Neural progenitor cell (in vitro differentiated cells): ENCODE measurements around the gene SDK2. TPM values are rescaled to one million over a fixed set of nuclear protein-coding genes. Genes with fewer than 3 reads are reported as not detected.

Experiments used
- DNase-seq: peaks from one replicate; pipeline ENCODE4 v3.0.0-alpha.2; 2016; ENCODE audit warnings: low spot score
- H2AFZ ChIP-seq: fragments of 200-600 bp; sonication (generic); replicated peaks from 2 replicates; pipeline ENCODE4 v1.6.1; 2016; ENCODE audit warnings: antibody characterized with exemption
- H3F3A ChIP-seq: fragments of 200-600 bp; sonication (generic); 2 replicates; pipeline ENCODE4 v1.6.1; 2016; ENCODE audit warnings: antibody characterized with exemption, low read depth
- H3K27ac ChIP-seq: fragments of 200-600 bp; sonication (generic); 2 replicates; pipeline ENCODE4 v1.5.1; 2016; ENCODE audit warnings: mild to moderate bottlenecking
- H3K27me3 ChIP-seq: fragments of 200-600 bp; sonication (generic); 2 replicates; pipeline ENCODE4 v1.6.1; 2016; ENCODE audit warnings: mild to moderate bottlenecking, moderate library complexity
- H3K36me3 ChIP-seq: fragments of 200-600 bp; sonication (generic); 2 replicates; pipeline ENCODE4 v1.5.1; 2016
- H3K4me1 ChIP-seq: fragments of 200-600 bp; sonication (generic); 2 replicates; pipeline ENCODE4 v1.6.1; 2016; ENCODE audit warnings: mixed run types
- H3K4me2 ChIP-seq: fragments of 200-600 bp; sonication (generic); 2 replicates; pipeline ENCODE4 v1.6.1; 2016
- H3K4me3 ChIP-seq: fragments of 200-600 bp; sonication (generic); 2 replicates; pipeline ENCODE4 v1.5.1; 2016
- H3K79me2 ChIP-seq: fragments of 200-600 bp; sonication (generic); 2 replicates; pipeline ENCODE4 v1.6.1; 2016; ENCODE audit warnings: low read depth
- H3K9ac ChIP-seq: fragments of 200-600 bp; sonication (generic); 2 replicates; pipeline ENCODE4 v1.6.1; 2016
- H3K9me3 ChIP-seq: fragments of 200-600 bp; sonication (generic); 2 replicates; pipeline ENCODE4 v1.5.1; 2016; ENCODE audit warnings: low read depth
- H4K20me1 ChIP-seq: fragments of 200-600 bp; sonication (generic); 2 replicates; pipeline ENCODE4 v1.6.1; 2016; ENCODE audit warnings: low read depth
- H3K27ac Mint-ChIP-seq: 3 replicates; pipeline ENCODE4 v1.8.0; 2021; ENCODE audit warnings: mixed read lengths
- H3K27me3 Mint-ChIP-seq: 2 replicates; pipeline ENCODE4 v1.8.0; 2022; ENCODE audit warnings: low read depth, mild to moderate bottlenecking, inconsistent platforms, moderate library complexity, mixed read lengths; ENCODE audit not compliant: insufficient read depth
- H3K36me3 Mint-ChIP-seq: 3 replicates; pipeline ENCODE4 v1.8.0; 2021; ENCODE audit warnings: mixed read lengths
- H3K4me1 Mint-ChIP-seq: 3 replicates; pipeline ENCODE4 v1.8.0; 2021; ENCODE audit warnings: mixed read lengths
- H3K4me3 Mint-ChIP-seq: 3 replicates; pipeline ENCODE4 v1.8.0; 2021; ENCODE audit warnings: mild to moderate bottlenecking, moderate library complexity, mixed read lengths
- H3K9me3 Mint-ChIP-seq: 3 replicates; pipeline ENCODE4 v1.8.0; 2020; ENCODE audit warnings: mixed read lengths
- CTCF ChIP-seq: fragments of 200-600 bp; sonication (generic); IDR thresholded peaks from 2 replicates; pipeline ENCODE4 v1.5.1; 2017; ENCODE audit warnings: antibody characterized with exemption, mild to moderate bottlenecking
- EZH2 ChIP-seq: fragments of 200-600 bp; sonication (generic); IDR thresholded peaks from 2 replicates; pipeline ENCODE4 v1.6.1; 2017; ENCODE audit warnings: antibody characterized with exemption, mild to moderate bottlenecking, moderate library complexity
- EZH2phosphoT487 ChIP-seq: fragments of 200-600 bp; sonication (generic); IDR thresholded peaks from 2 replicates; pipeline ENCODE4 v1.6.1; 2017; ENCODE audit warnings: antibody characterized with exemption
- total RNA-seq: library from RNA; depleted of rRNA; stranded (reverse); fragments of >200 nt; gene quantifications from 2 replicates; pipeline ENCODE4 v1.2.3, GENCODE V29; 2015; ENCODE audit warnings: low replicate concordance

The SDK2 gene
- total RNA-seq, 1 donor from 2014 or later, result 15.3 TPM

- H2AFZ ChIP-seq, result no peak overlapping the region
- H3K36me3 ChIP-seq, result no peaks in the 10 kb centered on the region
- peaks cover 99% of the 10 kb centered on the region for H4K20me1 ChIP-seq
- no peaks in the 10 kb centered on the region for H3K27me3 ChIP-seq
- H3K27ac ChIP-seq, result no peak overlapping the region
- Mint-ChIP-seq H3K27ac (peak overlapping the region; percentile 80), H3K27me3 (peaks cover 13% of the 10 kb centered on the region), H3K9me3 (no peaks in the 10 kb centered on the region), H3K4me1 (peaks cover 77% of the 10 kb centered on the region), H3K4me3 (peak overlapping the region; percentile 42), H3K36me3 (peaks cover 2% of the 10 kb centered on the region)
- TF ChIP-seq CTCF (no peak), EZH2phosphoT487 (no peak), EZH2 (no peak)
- H3K4me1 ChIP-seq, result peaks cover 65% of the 10 kb centered on the region
- DNase-seq, result no peak
- no peak overlapping the region for H3K9ac ChIP-seq
- no peaks in the 10 kb centered on the region for H3K9me3 ChIP-seq
- peaks cover 25% of the 10 kb centered on the region for H3F3A ChIP-seq
- H3K79me2 ChIP-seq, result peaks cover 41% of the 10 kb centered on the region
- peak overlapping the region; percentile 51 for H3K4me2 ChIP-seq
- no peak overlapping the region for H3K4me3 ChIP-seq
Measured at GRCh38 chr17:73534209-73534909, 109.9 kb downstream of the SDK2 start.

GRCh38 chr17:73533781-73534180, 110.5 kb downstream of the SDK2 start:
- H3K27ac ChIP-seq, result no peak overlapping the region
- Mint-ChIP-seq H3K4me3 (peak overlapping the region; percentile 42), H3K4me1 (peaks cover 71% of the 10 kb centered on the region), H3K27me3 (peaks cover 13% of the 10 kb centered on the region), H3K9me3 (no peaks in the 10 kb centered on the region), H3K36me3 (peaks cover 4% of the 10 kb centered on the region), H3K27ac (peak overlapping the region; percentile 80)
- no peak overlapping the region for H2AFZ ChIP-seq
- peaks cover 37% of the 10 kb centered on the region for H3K79me2 ChIP-seq
- H3K4me3 ChIP-seq, result no peak overlapping the region
- H3K4me1 ChIP-seq, result peaks cover 60% of the 10 kb centered on the region
- peak; percentile 73 for TF ChIP-seq EZH2phosphoT487
- no peak for TF ChIP-seq EZH2
- peak overlapping the region; percentile 51 for H3K4me2 ChIP-seq
- H3K27me3 ChIP-seq, result no peaks in the 10 kb centered on the region
- no peaks in the 10 kb centered on the region for H3K36me3 ChIP-seq
- no peaks in the 10 kb centered on the region for H3K9me3 ChIP-seq
- DNase-seq, result peak; percentile 73
- H4K20me1 ChIP-seq, result peaks cover 99% of the 10 kb centered on the region
- H3F3A ChIP-seq, result peaks cover 25% of the 10 kb centered on the region
- no peak overlapping the region for H3K9ac ChIP-seq

- Histone ChIP-seq H3K27ac (no peak overlapping the region), H4K20me1 (peaks cover 99% of the 10 kb centered on the region), H3K36me3 (no peaks in the 10 kb centered on the region), H3K79me2 (peaks cover 31% of the 10 kb centered on the region), H3K27me3 (no peaks in the 10 kb centered on the region), H3K4me2 (no peak overlapping the region), H3K4me3 (no peak overlapping the region), H3K9ac (no peak overlapping the region), H3K9me3 (no peaks in the 10 kb centered on the region), H3F3A (peaks cover 24% of the 10 kb centered on the region), H2AFZ (no peak overlapping the region), H3K4me1 (peaks cover 53% of the 10 kb centered on the region)
- no peaks in the 10 kb centered on the region for H3K9me3 Mint-ChIP-seq
- TF ChIP-seq EZH2 (no peak), EZH2phosphoT487 (no peak), CTCF (no peak)
- peaks cover 5% of the 10 kb centered on the region for H3K36me3 Mint-ChIP-seq
- H3K4me1 Mint-ChIP-seq, result peaks cover 65% of the 10 kb centered on the region
- H3K4me3 Mint-ChIP-seq, result no peak overlapping the region
- peak overlapping the region; percentile 64 for H3K27ac Mint-ChIP-seq
- peaks cover 13% of the 10 kb centered on the region for H3K27me3 Mint-ChIP-seq
- DNase-seq, result no peak
Measured at GRCh38 chr17:73533127-73533526, 111.1 kb downstream of the SDK2 start.

GRCh38 chr17:73532421-73532901, 111.8 kb downstream of the SDK2 start:
- H3K9me3 ChIP-seq, result no peaks in the 10 kb centered on the region
- peaks cover 99% of the 10 kb centered on the region for H4K20me1 ChIP-seq
- no peak overlapping the region for H3K4me3 ChIP-seq
- no peak overlapping the region for H3K27ac Mint-ChIP-seq
- H3K27ac ChIP-seq, result no peak overlapping the region
- peaks cover 31% of the 10 kb centered on the region for H3K79me2 ChIP-seq
- TF ChIP-seq EZH2phosphoT487 (no peak), CTCF (no peak), EZH2 (no peak)
- no peaks in the 10 kb centered on the region for H3K36me3 ChIP-seq
- no peak overlapping the region for H3K4me2 ChIP-seq
- H3K9ac ChIP-seq, result no peak overlapping the region
- H3K27me3 Mint-ChIP-seq, result peaks cover 13% of the 10 kb centered on the region
- H3K4me1 Mint-ChIP-seq, result peaks cover 58% of the 10 kb centered on the region
- H3F3A ChIP-seq, result peaks cover 17% of the 10 kb centered on the region
- no peaks in the 10 kb centered on the region for H3K27me3 ChIP-seq
- no peak for DNase-seq
- peaks cover 5% of the 10 kb centered on the region for H3K36me3 Mint-ChIP-seq
- H3K9me3 Mint-ChIP-seq, result no peaks in the 10 kb centered on the region
- H3K4me3 Mint-ChIP-seq, result no peak overlapping the region
- H2AFZ ChIP-seq, result no peak overlapping the region
- peaks cover 46% of the 10 kb centered on the region for H3K4me1 ChIP-seq
